Right forelimb (tissue), 1 donor: ENCODE data around the gene ACOX3.

Experiments used
- DNase-seq: peaks from one replicate; pipeline ENCODE4 v3.0.0-alpha.2; 2018

The ACOX3 gene

DNA sequence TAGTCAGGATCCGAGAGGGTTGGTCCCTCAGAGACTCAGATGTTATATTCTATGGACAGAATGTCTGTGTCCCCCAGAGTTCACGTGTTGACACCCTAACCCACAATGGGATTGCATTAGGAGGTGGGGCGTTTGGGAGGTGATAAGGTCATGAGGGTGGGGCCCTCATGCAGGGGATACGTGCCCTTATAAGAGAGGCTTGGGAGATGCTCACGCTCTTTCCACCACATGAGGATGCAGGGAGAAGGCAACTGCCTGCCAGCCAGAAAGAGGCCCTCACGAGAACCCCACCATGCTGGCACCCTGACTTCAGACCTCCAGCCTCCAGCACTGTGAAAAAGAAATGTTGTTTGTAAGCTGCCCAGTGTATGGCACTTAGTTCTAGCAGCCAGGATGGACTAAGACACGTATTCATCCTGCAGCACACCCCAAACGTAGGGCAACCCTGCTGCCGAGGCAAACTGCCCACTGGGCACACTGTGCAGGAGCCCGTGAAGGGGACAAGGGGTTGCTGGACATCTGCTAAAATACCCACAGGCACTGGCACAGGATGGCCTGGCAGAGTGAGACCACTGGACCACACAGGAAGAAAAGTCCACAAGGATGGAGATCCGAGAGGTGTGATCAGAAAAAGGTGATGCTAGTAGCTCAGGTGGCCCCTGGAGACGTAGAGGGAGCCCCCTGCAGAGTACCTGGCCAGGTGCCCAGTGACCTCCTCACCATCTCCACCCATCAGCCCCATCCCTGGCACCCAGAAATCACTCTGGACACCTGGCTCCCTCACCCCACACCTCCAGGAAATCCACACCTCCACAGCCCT is 108.3 kb downstream of the ACOX3 start:
- peak; percentile 20 for DNase-seq

DNA sequence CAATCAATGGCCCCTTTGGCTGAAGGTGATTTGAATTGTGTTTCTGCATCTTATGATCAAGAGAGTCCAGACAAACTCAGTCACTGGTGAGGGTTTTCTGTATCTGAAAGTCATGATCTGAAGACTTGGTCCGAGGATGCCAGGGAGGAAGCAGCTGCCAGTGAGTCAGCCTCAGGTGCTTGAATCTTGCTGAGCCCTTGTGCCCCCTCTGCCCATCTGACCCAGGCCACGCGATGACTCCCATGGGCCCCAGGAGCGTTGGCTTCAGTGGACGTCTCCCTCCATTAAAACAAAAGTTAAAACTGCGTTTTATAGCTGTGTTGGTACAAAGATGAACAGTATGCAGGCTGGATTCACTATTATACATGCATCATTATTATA is 109.0 kb downstream of the ACOX3 start:
- DNase-seq, result no peak

DNA sequence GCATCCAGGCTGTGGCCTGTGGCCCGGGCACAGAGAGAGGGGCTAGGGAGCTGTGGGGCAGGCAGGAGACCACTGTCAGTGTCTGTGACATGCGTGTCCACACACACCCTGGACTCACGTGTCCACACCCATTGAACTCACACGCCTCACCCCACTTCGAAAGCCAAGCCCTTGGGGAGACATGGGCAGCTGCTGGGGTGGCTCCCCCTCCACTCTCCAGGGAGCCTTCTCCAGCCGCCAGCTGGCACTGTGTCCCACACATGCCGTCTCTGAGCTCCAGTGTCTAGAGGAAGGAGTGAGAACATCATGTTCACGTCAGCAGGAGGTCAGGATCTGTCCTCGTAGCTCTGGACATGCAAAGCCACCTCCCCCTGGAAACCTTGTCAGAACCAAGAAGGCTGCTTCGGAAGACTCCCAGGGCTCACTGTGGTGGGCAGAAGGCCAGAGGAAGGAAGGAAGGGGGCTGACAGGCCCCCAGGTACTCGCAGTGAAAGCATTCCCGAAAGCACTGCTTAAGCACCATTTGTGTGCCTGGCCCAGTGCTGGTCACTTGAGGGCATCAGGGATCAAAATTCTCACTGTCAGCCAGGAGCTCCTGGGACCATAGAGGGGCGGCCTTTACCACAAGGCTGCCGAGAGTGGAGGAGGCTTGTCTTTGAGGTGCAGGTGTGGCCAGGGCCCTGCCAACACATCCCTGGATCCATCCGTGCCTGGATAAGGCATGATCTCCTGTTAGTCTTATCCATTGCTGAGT is 109.5 kb downstream of the ACOX3 start:
- peak; percentile 47 for DNase-seq

DNA sequence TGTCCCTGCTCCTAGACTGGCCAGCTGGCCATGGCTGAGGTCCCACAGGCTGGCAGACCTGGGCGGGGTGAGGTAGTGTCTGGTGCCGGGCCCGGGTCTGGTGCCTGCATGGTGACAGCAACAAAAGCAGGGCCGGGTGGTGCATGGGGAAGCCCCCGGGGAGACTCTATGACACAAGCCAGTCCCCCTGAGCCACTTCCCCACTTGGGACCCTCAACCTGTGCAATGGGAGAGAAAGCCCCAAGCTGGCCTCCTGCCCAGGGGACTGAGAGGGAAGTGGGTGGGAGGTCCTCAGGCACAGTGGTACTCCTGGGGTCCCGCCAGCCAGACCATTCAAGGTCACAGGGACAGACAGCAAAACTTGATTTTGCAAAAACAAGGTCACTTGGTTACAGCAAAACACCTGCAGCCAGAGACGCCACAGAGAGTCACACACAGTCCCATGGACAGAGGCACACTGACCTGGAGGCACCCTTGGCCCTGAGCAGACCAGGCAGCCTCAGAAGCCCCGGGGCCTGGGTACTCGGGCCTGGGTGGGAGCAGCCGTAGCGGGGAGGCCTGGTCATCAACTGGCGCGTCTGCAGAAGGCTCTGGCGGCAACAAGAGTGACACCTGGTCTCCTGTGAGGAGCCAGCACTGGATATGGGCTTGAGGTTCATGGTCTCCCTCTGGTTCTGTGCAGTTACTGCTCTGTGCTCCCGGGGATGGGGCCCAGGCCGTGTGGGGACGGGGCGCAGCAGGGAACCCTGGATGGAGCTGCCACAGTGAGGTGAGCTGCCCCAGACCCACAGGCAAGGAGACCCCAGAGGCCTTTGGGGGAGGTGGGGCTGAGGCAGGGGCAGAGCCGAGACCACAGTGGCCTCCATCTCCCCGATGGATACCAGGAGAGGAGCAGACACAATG is 110.4 kb downstream of the ACOX3 start:
- no peak for DNase-seq

DNA sequence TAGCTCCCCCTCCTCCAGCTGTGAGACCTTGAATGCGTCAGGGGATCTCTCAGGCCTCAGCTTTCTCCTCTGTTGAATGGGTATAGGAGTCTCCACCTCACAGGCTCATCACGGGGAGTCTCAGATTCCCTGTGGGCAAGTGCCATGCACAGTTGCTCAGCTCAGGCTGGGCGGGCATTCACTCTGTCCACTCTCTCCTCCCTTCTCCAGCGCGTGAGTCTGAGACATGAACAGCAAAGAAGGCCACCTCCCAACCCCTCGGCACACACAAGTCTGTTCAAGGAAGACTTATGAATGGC is 111.0 kb downstream of the ACOX3 start:
- no peak for DNase-seq

DNA sequence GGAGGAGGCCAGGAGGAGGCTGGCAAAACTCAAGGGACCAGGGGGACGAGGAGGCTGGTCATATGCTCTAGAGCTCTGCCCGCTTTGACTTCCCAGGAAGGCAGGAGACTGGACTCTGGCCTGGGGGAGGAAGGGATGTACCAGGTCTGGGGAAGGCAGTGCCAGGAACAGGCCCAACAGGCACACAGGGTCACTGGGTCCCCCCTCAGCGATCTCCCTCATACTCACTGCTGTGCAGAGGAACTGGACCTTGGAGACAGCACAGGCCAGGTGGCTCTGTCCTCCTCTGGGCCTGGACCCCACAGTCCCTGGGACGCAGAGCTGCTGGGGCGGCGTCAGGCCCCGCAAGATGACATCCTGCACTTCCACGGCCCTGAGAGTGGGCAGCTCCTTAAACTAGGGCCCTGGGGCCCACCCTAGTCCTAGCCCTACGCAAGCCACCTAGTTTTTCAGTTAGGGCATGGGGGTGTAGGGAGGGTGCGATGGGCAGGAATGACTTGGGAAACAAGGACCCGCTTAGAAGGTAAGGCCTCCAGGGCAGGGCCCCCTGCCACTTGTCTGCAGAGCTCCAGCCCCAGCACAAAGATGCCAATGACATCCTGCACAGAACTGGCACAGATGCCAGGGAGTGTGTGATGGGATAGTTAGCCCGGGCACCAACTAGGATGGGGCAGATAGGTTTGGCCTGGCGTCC is 111.5 kb downstream of the ACOX3 start:
- DNase-seq, result no peak

DNA sequence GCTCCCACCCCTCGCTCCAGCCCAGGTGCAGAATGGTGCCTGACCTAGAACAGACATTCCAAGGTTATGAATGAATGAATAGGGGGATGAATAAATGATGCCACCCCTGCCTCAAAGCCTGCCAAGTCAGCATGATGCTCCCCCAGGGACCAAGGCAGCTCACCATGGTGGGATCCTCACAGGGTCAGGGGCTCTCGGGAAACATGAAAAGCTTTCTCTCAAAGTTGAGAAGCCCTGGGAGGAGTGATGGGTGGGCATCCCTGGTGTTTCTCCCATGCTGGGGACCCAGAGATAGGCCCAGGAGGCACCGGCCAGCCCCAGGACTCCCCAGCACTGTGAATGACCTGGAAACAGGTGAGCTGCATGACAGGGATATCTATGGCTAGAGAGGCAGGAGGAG is 112.1 kb downstream of the ACOX3 start:
- no peak for DNase-seq

DNA sequence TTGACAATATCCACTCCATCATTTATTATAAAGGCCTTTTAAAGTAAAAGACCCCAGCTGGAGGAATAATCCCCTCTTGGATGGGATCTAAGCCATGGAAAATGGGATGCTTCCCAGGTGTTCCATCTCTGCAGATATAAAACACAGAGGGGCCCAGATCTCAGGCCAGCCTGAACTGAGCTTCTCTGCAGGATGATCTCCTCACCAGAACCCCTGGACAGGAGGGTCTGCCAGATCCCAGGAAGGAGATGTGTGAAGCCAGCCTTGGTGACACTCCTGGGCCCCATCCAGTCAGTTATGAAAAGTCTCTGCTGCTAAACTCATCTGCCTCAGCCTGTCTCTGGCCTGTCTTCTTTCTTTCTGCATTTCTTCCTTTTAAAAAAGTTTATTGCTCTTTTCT is 114.3 kb downstream of the ACOX3 start:
- DNase-seq, result no peak

DNA sequence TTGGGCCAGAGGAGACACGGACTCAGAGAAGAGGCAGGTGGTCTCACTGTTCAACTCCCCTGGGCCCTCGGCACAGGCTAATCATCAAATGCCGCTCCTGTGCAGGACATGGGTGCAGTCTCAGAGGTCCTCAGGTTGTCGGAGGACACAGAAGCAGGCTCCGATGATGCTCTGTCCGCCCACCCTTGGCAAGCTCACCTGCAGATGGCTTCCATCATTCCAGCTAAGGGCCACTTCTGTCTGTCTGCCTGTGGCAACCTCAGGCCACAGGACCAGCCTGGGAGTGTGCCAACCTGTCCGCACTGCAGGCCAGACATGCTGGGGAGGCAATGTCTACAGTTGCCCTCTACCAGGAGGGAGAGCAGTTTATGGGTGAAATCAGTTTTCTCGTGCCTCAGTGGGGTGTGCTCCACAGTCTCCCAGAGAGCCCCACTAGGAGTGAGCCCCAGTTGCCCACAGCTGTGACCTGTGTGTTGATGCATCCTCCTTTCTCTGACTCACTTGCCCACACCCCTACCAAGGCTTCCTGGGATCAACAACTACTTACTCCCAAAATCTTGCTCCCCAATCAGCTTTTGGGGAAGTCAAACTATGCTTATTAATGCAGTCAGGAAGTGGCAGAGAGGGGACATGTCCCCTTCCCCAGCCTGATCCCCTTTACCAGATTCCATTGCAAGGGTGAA is 115.1 kb downstream of the ACOX3 start:
- DNase-seq, result peak; percentile 37

DNA sequence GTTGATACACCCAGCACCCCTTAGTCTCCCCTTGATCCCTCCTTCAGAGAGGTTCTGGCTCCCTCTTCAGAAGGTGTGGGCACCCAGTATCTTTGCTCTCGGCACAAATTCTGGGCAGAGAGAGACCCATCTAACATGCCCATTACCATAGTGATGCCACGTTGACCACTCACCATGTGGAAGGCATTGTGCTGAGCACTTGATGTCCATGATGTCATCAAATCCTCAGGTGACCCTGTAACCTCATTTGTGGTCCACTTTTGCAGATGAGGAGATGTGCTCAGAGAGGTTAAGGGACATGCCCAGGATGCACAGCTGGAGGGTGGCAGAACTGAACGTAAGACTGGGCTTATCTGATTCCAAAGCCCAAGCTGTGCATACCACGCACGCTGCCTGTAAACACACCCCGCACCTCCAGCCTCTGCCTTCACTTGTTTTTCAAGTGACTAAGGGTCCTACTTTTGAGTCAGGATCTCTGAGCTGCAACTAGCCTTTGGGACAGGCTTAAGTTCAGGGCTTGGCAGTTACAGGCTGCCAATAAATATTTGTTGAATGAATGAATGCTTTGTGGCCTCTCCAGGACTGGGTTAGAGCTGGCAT is 115.8 kb downstream of the ACOX3 start:
- DNase-seq, result peak; percentile 15

DNA sequence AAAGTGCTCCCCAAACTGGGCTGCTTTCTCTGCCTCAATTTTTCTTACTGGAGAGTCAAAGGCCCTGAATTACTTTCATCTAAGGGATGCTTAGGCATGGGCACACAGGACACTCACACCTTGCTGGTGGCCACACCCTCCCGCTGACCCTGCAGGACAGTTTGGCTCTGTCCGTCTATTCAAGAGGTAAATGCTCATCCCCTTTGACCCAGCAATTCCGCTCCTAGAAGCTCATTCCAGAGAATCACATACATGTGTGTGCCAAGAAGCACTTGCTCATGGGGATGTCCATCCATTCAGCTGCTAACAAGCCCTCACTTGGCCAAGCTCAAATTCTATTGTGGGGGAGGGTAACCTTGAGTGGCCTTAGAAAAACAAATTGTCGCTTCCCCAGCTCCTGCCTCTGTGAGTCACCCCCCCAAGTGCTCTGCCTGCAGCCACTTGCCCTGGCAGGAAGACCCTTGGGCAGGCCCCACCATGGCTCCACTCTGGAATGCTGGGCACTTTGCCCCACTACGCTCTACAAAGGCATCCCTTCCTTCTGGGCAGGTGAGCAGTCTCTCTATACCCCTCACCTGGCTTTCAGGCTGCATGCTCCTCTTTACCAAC is 116.5 kb downstream of the ACOX3 start:
- peak; percentile 26 for DNase-seq

DNA sequence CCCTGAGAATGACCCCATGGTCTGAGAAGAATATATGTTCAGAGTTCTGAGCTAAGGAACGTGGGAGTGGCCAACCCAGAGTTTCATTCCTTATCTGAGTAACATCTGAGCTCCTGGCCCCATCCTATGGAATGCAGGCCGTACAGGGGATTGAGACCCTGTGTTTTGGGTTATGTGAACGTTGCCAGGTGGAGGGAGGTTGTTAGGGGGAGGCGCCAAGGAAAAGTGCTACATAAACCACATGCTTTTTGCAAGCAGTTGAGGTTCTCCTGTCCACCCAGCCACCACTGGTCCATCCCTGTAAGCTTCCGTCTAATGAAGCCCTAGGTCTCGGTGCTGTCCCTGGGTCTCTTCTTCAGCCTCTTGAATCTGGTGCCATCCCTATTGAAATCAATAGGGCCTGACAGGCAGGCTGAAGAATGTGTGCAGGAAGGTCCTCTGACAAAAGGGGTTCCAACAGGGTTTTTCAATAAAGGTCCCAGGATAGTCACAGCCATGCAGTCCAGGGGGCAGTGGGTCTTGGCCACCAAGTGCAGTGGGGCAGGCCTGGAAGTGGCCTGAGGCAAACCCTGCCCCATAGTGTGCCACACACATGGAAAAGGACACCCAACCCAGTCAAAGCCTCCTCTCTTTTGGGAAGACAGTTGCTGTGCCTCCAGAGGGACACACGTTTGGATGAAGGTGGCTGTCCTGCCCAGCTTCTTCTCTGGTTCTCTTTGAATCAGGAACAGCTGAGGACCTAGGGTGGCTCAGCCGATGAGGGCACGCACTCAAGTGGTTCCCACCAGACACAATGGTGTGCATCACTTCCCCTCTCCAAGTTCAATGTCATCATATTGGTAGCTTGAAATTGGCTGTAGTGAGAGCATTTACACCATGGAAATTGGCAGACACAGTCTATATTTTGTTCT is 117.5 kb downstream of the ACOX3 start:
- no peak for DNase-seq

DNA sequence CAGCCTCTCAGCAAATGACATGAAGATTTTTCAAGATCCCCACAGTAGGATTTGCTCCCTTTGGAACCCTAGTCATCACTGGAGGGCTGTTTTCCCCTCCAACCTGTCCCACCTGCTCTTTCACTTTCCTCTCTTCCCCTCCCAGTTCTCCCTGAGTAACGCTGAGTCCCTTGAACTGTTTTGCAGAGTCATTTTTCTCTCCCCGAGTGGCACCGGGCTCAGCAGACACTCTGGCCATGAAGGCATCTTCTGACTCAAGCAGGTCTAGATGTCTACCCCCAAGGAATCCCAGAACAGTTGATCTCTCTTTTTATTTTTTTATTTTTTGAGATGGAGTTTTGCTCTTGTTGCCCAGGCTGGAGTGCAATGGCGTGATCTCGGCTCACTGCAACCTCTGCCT is 118.8 kb downstream of the ACOX3 start:
- DNase-seq, result peak; percentile 28

DNA sequence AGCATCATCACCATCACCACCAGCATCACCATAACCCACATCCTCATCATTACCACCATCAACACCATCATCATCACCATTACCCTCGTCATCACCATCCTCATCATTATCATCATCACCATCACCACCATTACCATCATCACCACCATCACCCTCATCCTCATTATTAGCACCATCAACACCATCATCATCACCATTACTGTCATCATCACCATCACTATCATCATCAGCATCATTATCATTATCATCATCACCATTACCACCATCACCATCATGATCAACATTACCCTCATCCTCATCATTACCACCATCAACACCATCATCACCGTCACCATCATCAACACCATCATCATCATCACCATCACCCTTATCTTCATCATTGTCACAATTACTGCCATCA is 119.3 kb downstream of the ACOX3 start:
- DNase-seq, result peak; percentile 16

DNA sequence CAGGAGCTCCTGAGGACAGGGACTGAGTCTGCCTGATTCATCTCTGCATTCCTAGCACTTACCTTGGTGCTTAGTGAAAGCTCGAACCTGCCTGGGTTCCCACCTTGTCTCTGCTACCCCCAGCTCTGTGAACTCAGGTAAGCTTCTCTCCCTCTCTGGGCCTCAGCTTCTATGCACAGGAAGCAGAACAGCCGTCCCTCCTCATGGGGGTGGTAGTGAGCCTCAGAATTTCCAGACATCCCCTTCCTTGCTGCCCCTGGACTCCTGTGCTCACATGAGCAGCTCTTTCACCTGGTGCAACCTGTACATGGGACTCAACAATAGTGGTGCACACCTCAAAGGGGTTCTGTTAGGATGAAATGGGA is 120.2 kb downstream of the ACOX3 start:
- DNase-seq, result peak; percentile 31

DNA sequence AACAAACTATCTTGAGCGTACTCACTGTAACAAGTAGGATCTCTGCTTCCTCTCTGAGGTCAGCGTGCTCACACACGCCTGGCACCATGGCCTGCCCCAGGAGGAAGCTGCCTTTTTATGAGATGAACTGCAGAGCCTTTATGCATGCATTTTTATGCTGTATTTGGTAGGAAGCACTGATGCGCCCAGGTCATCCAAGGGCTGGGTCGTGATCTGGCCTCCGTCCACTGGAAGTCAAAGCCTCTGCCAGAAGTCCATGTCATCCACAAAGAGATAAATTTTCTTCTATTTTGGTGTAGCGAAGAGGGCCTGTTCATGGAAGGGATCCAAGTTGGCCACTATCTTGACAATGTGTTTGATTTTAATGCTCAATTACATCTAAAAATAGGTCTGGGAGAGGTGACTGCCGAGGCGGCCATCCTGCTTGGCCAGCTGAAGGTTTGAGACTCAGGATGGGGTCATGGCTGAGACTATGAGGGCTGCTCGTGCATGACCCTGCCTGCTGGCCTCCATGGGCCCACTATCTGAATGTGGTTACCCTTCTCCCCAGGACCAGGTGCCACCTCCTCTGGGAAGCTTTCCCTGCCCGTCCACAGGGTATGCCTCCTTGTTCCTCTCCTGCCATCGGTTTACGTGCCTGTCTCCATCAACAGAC is 120.7 kb downstream of the ACOX3 start:
- peak; percentile 50 for DNase-seq

DNA sequence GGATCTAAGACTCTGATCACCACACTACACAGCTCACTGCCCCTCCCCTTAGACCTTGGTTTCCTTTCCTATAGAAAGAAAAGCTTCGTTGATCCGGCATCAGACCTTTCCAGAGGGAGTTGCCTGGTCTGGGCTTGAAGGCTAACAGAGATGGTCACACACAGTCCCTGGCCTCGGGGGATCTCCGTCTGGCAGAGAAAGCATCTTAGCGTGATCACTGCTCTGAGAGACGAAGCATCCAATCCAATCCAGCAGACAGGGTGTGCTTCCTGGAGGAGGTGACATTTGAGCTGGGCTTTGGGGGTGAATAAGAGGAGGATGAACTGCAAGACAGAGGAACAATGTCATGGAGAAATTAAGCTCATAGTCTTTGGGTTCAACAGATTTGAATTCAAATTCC is 121.5 kb downstream of the ACOX3 start:
- DNase-seq, result peak; percentile 10

DNA sequence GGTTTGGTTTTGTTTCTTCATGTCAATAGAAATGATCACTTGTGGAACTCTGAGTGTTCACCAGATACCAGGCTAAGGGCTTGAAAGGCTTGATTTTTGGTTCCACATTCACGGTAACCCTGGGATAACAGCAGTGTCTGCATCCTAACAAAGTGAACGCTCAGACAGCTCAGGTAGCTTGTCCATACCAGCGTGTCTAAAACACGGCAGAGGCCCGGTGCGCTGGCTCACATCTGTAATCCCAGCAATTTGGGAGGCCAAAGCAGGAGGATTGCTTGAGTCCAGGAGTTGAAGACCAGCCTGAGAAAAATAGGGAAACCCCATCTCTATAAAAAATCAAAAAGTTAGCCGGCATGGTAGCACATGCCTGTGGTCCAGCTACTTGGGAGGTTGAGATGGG is 122.0 kb downstream of the ACOX3 start:
- peak; percentile 31 for DNase-seq

DNA sequence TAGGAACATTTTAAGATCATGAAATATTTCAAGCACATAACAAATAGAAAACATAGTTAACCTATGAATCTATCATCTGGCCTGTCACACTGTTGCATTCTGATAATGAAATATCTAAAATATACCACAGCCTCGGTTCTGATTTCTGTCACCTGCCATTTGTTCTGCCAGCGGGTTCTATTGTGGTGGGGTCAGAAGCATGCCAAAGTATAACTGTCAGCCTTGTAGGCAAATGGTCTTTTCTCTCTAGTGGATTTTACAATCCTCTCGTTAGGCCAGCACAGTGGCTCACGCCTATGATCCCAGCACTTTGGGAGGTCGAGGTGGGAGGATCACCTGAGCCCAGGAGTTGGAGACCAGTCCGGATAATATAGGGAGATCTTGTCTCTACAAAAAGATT is 123.0 kb downstream of the ACOX3 start:
- DNase-seq, result peak; percentile 6

DNA sequence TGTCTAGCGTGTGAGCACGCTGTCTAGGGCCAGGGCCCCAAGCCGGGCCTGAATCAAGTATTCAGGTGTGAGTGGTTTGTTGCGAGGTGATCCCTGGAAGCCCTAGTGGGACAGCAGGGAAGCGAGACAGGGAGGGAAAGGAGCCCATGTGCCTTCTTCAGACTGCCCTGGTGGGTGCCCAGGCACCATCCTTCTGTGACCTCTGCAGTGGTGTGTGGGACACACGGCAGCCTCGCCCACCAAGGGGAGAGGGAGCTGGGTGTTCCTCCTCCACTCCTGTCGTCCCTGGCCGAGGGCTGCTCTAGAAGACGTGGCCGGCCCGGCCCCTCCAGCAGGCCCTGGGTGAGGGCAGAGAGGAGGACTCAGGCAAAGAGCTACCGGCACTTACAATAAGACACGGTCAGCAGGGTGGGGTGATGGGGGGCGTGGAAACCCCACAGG is 123.6 kb downstream of the ACOX3 start:
- DNase-seq, result peak; percentile 33
